OCI-LY7 (cell line): Measurements from ENCODE around the gene CHL1. TPM values are rescaled to one million over a fixed set of nuclear protein-coding genes. Genes with fewer than 3 reads are reported as not detected.

Experiments used
- BruUV-seq: library from RNA; stranded (reverse); fragments of 400-500 nt; replicated peaks from 2 replicates; lab custom pipeline; 2021; lab: Mats Ljungman, UMichigan
- CTCF ChIA-PET: fragments of 300-600 bp; sonication (Branson Sonifier 250); formaldehyde crosslinking; loops from one replicate; lab custom pipeline; 2022; ENCODE audit warnings: antibody characterized with exemption; ENCODE audit not compliant: unreplicated experiment; lab: Charles Lee
- POLR2A ChIA-PET: fragments of 300-600 bp; sonication (Branson Sonifier 250); formaldehyde crosslinking; loops from one replicate; lab custom pipeline; 2022; ENCODE audit warnings: antibody characterized with exemption; lab: Charles Lee
- DNase-seq: peaks from one replicate; pipeline ENCODE4 v3.0.0-alpha.2; 2015; ENCODE audit warnings: low spot score
- H2AFZ ChIP-seq: fragments of 200-600 bp; sonication (generic), shearing (Covaris generic); 2 replicates; pipeline ENCODE4 v1.6.1; 2014; ENCODE audit warnings: mild to moderate bottlenecking, antibody characterized with exemption, low read length, moderate library complexity
- H3K27ac ChIP-seq: fragments of 200-600 bp; sonication (generic); 2 replicates; pipeline ENCODE4 v1.5.1; 2014; ENCODE audit warnings: mixed run types, low read depth, mild to moderate bottlenecking, moderate library complexity, low read length, inconsistent platforms; ENCODE audit not compliant: poor library complexity, severe bottlenecking
- H3K36me3 ChIP-seq: fragments of 200-600 bp; sonication (generic); 2 replicates; pipeline ENCODE4 v1.6.1; 2014; ENCODE audit warnings: mild to moderate bottlenecking, antibody characterized with exemption, low read length, moderate library complexity, mixed read lengths; ENCODE audit not compliant: insufficient read depth
- H3K4me1 ChIP-seq: fragments of 200-600 bp; sonication (generic); 2 replicates; pipeline ENCODE4 v1.5.1; 2014; ENCODE audit warnings: mild to moderate bottlenecking, low read length; ENCODE audit not compliant: insufficient read depth, poor library complexity, severe bottlenecking
- H3K4me2 ChIP-seq: fragments of 200-600 bp; sonication (generic); 2 replicates; pipeline ENCODE4 v1.6.1; 2014; ENCODE audit warnings: mild to moderate bottlenecking, low read length
- H3K4me3 ChIP-seq: fragments of 200-600 bp; sonication (generic); 2 replicates; pipeline ENCODE4 v1.5.1; 2014; ENCODE audit warnings: mild to moderate bottlenecking, low read depth, low read length; ENCODE audit not compliant: poor library complexity, severe bottlenecking
- H3K79me2 ChIP-seq: fragments of 200-600 bp; sonication (generic); 2 replicates; pipeline ENCODE4 v1.6.1; 2016; ENCODE audit warnings: low read depth, mild to moderate bottlenecking, low read length, moderate library complexity, mixed read lengths; ENCODE audit not compliant: insufficient read depth
- H3K9me2 ChIP-seq: fragments of 200-600 bp; sonication (generic); 2 replicates; pipeline ENCODE4 v1.6.1; 2016; ENCODE audit warnings: mild to moderate bottlenecking, low read length, mixed read lengths; ENCODE audit not compliant: insufficient read depth
- H3K9me3 ChIP-seq: fragments of 200-600 bp; sonication (generic); 2 replicates; pipeline ENCODE4 v1.6.1; 2014; ENCODE audit warnings: mild to moderate bottlenecking, mixed run types, low read length, mixed read lengths
- H4K20me1 ChIP-seq: fragments of 200-600 bp; sonication (generic); 2 replicates; pipeline ENCODE4 v1.6.1; 2014; ENCODE audit warnings: mild to moderate bottlenecking, antibody characterized with exemption, low read length, moderate library complexity, mixed read lengths; ENCODE audit not compliant: insufficient read depth
- CTCF ChIP-seq: fragments of 200-600 bp; sonication (generic); conservative IDR thresholded peaks from 2 replicates; pipeline ENCODE4 v1.5.1; 2014; ENCODE audit warnings: mild to moderate bottlenecking, antibody characterized with exemption, low read length, moderate library complexity, mixed read lengths
- EZH2phosphoT487 ChIP-seq: fragments of 200-600 bp; sonication (generic); IDR thresholded peaks from 2 replicates; pipeline ENCODE4 v1.6.1; 2018; ENCODE audit warnings: low read depth, borderline replicate concordance, mild to moderate bottlenecking, mixed run types, antibody characterized with exemption, low read length, moderate library complexity, mixed read lengths
- intact Hi-C: fragments of 100-400 bp; cut with micrococcal nuclease; formaldehyde crosslinking; loops from one replicate; pipeline ENCODE4 v1.10.0; 2022; ENCODE audit not compliant: unreplicated experiment
- total RNA-seq, 2 experiments: library from RNA; depleted of rRNA in 1 of 2; stranded (reverse); fragments of >200 nt in 1 of 2; shearing (Covaris generic) in 1 of 2; gene quantifications; 2 replicates each; pipeline ENCODE4 v1.2.3, GENCODE V29; 2014 to 2022

CHL1 gene
- total RNA-seq, 2 experiments from 2014 or later, result 0.51 TPM; not detected in 1

DNA sequence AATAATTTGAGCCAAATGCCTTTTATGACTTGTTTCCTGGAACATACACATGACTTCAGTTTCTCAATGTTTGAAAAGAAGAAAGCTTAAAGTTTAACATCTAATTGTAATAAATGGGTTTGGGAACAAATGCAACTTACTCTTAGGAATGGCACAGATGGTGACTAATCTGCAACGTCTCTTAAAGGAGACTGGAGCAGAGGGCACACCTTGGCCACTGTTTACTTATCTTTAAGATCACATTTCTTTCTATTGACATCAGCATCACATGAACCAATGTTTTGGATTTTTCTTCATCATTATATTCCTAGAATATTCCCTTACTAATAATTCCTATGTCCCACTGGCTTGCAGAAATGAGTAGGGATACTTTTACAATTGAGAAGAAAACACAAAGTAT is 229.5 kb downstream of the CHL1 start:
- no TSS peak for BruUV-seq
- no peak for DNase-seq
- H3K9me3 ChIP-seq, result no peaks in the 10 kb centered on the region
- no peaks in the 10 kb centered on the region for H4K20me1 ChIP-seq
- POLR2A ChIA-PET, result interaction anchor here (1.0 to 1.1 kb wide), 3 partner anchors 11 to 62 kb away, joined by 3 to 6 read pairs (median 3); no protein-coding TSS in a partner anchor
- H3K4me3 ChIP-seq, result no peak overlapping the region
- no peaks in the 10 kb centered on the region for H3K79me2 ChIP-seq
- TF ChIP-seq EZH2phosphoT487, result no peak
- TF ChIP-seq CTCF, result no peak
- H3K27ac ChIP-seq, result no peak overlapping the region
- intact Hi-C loops, result loop anchor here (10.0 kb wide), 1 partner anchor 1489 kb away; no protein-coding TSS in a partner anchor
- no peaks in the 10 kb centered on the region for H3K4me1 ChIP-seq
- no peak overlapping the region for H3K4me2 ChIP-seq
- H2AFZ ChIP-seq, result no peak overlapping the region
- no peaks in the 10 kb centered on the region for H3K9me2 ChIP-seq
- H3K36me3 ChIP-seq, result no peaks in the 10 kb centered on the region
- CTCF ChIA-PET, result no interaction called here

- Histone ChIP-seq H3K36me3 (no peaks in the 10 kb centered on the region), H3K79me2 (no peaks in the 10 kb centered on the region), H3K27ac (no peak overlapping the region), H3K4me1 (no peaks in the 10 kb centered on the region), H3K4me3 (no peak overlapping the region), H3K9me3 (no peaks in the 10 kb centered on the region), H3K9me2 (no peaks in the 10 kb centered on the region), H3K4me2 (no peak overlapping the region), H4K20me1 (no peaks in the 10 kb centered on the region), H2AFZ (no peak overlapping the region)
- TF ChIP-seq EZH2phosphoT487 (no peak), CTCF (no peak)
- DNase-seq, result no peak
- BruUV-seq, result no TSS peak
- POLR2A ChIA-PET, result interaction anchor here (0.7 kb wide), 2 partner anchors 10 to 14 kb away, joined by 3 read pairs; no protein-coding TSS in a partner anchor
- intact Hi-C loops, result loop anchor here (10.0 kb wide), 1 partner anchor 1488 kb away; no protein-coding TSS in a partner anchor
- CTCF ChIA-PET, result no interaction called here
Measured at GRCh38 chr3:427128-427527, 230.6 kb downstream of the CHL1 start.

DNA sequence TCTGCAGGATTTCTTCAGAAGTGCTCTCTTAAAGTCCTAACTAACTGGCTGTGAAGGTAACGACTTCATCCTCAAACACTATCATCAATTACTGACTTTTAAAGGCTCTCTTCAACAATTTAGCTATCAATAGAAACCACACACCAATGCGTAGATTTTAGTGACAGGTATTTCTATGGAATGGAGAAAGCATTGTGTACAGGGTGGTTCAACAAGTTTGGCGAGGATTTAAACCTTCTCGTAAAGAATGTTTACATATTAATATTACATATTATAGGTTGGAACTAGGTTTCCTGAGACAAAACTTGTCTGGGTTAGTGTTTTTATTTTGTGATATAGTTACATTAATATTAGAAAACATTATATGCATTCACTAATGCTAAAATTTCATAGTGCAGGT is 233.6 kb downstream of the CHL1 start:
- POLR2A ChIA-PET, result no interaction called here
- no peaks in the 10 kb centered on the region for H4K20me1 ChIP-seq
- TF ChIP-seq EZH2phosphoT487 (no peak), CTCF (no peak)

More for the DNA sequence above, 233.6 kb downstream of the CHL1 start:
- no peaks in the 10 kb centered on the region for H3K9me2 ChIP-seq
- H3K9me3 ChIP-seq, result no peaks in the 10 kb centered on the region
- no peak overlapping the region for H3K4me2 ChIP-seq
- H3K4me3 ChIP-seq, result no peak overlapping the region
- H3K4me1 ChIP-seq, result no peaks in the 10 kb centered on the region
- H3K36me3 ChIP-seq, result no peaks in the 10 kb centered on the region
- no TSS peak for BruUV-seq
- CTCF ChIA-PET, result no interaction called here
- no peak overlapping the region for H3K27ac ChIP-seq
- intact Hi-C loops, result no loop called here
- DNase-seq, result no peak
- H2AFZ ChIP-seq, result no peak overlapping the region
- no peaks in the 10 kb centered on the region for H3K79me2 ChIP-seq
